Testis (tissue), 5 donors: ENCODE data around the gene CHCHD6. TPM values are rescaled to one million over a fixed set of nuclear protein-coding genes. Genes with fewer than 3 reads are reported as not detected.

ENCODE experiments used
- DNase-seq: peaks from one replicate; pipeline ENCODE4 v3.0.0-alpha.2; 2019
- H3K27ac ChIP-seq, 2 donors: fragments of 200-600 bp; sonication (generic); one replicate each; pipeline ENCODE4 v1.5.1; 2019
- H3K27me3 ChIP-seq: fragments of 200-600 bp; sonication (generic); one replicate; pipeline ENCODE4 v1.5.1; 2019
- H3K36me3 ChIP-seq: fragments of 200-600 bp; sonication (generic); one replicate; pipeline ENCODE4 v1.5.1; 2017; ENCODE audit warnings: low read depth; ENCODE audit errors: missing control alignments
- H3K4me1 ChIP-seq: fragments of 200-600 bp; sonication (generic); one replicate; pipeline ENCODE4 v1.5.1; 2019
- H3K4me3 ChIP-seq, 2 donors: fragments of 200-600 bp; sonication (generic); one replicate each; pipeline ENCODE4 v1.5.1; 2017 to 2019
- H3K9me3 ChIP-seq: fragments of 200-600 bp; sonication (generic); one replicate; pipeline ENCODE4 v1.5.1; 2017
- POLR2A ChIP-seq: fragments of 450-650 bp; IDR thresholded peaks from one replicate; pipeline ENCODE4 v1.6.1; 2017; ENCODE audit warnings: antibody characterized with exemption, mild to moderate bottlenecking, moderate library complexity
- WGBS, 2 donors: methylation state at CpG; one replicate each; pipeline ENCODE4 v1.1.5; 2018; 5-methylcytosine and 5-hydroxymethylcytosine counted together
- intact Hi-C: fragments of 100-400 bp; cut with DNase I; formaldehyde crosslinking; loops from one replicate; pipeline ENCODE4 v1.15.1; 2023; ENCODE audit warnings: low total_unique reads
- long read RNA-seq, 2 donors: transcript quantifications; one replicate each; lab custom pipeline, GENCODE V29; 2026
- polyA plus RNA-seq: library from polyadenylated mRNA; stranded (reverse); fragments of 350-450 nt; fragmentation: Illumina TruSeq; extraction: RNeasy Lipid Tissue Mini Kit (QIAGEN cat#74804); gene quantifications from one replicate; pipeline ENCODE4 v1.2.3, GENCODE V29; 2014; ENCODE audit warnings: low read depth, low replicate concordance; ENCODE audit not compliant: insufficient read depth
- total RNA-seq, 2 donors: library from RNA; depleted of rRNA; stranded (reverse); fragments of >200 nt; gene quantifications; one replicate each; pipeline ENCODE4 v1.2.3, GENCODE V29; 2016
- TF ChIP-seq, protein P1 (sequence below), 3 experiments: fragments of 450-650 bp in 2 of 3; fragments of 200-600 bp in 1 of 3; sonication (generic) in 1 of 3; IDR thresholded peaks; one replicate each; pipeline ENCODE4 v1.5.1; 2016 to 2019; ENCODE audit warnings: antibody characterized with exemption in 3 of 3, mild to moderate bottlenecking in 2 of 3, moderate library complexity in 1 of 3

Gene CHCHD6, protein sequence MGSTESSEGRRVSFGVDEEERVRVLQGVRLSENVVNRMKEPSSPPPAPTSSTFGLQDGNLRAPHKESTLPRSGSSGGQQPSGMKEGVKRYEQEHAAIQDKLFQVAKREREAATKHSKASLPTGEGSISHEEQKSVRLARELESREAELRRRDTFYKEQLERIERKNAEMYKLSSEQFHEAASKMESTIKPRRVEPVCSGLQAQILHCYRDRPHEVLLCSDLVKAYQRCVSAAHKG
- total RNA-seq (10 to 100 TPM; 47.6 to 49.9 TPM), polyA plus RNA-seq (84.6 TPM)
- long read RNA-seq, donor 1, transcript CHCHD6-201 (8 exons, 1,006 nt), result major isoform, 15 of 21 reads
- long read RNA-seq, donor 1, partial matches to known transcripts, result 6 of 21 reads
- long read RNA-seq, donor 1, other reads (novel, unspliced or antisense), result 0 of 21 reads
- long read RNA-seq, donor 2, transcript CHCHD6-201 (8 exons, 1,006 nt), result major isoform, 11 of 17 reads
- long read RNA-seq, donor 2, partial matches to known transcripts, result 6 of 17 reads
- long read RNA-seq, donor 2, other reads (novel, unspliced or antisense), result 0 of 17 reads

DNA sequence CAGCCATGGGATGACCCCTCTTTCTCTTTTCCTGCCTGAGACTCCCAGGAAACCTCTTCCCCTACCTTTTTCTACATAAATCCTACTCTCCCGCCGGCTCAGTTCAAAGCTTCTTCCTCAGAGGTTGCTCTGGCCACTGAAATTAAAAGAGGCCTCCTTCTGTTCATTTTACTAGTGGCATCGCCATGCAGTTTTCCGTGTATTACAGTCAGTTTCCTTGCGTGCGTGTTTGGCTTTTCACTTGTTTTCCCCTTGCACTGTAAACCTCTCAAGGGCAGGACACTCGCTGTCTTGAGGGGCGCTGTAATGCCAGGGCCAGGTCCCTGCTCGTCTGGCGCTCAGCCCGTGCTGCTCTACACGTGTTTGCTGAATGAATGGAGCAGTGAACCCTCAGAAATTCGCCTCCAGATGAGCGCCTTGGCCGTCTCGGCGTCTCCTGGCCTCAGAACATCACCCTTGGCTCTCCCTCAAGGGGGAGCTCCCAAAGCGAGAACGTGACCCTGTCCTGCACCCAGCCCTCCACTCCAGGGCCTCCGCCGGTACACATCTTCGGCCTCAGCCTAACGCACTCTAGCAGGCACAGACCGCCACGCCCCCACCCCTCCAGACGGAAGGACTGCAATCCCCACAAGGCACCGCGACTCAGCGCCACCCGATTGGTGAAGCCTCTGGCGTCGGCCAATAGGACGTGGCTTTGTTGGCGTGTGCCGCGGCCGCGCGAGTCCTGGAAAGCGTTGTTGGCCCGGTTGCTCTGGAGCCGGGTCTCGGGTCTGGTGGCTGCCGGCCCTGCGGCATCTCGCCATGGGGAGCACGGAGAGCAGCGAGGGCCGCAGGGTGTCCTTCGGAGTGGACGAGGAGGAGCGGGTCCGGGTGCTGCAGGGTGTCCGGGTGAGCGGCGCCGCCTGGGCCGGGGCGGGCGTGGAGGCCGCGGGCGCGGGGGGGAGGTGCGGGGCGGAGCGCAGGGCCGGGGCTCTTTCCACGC lies at the start of gene CHCHD6:
Gene CHCHD6, plus strand, starts transcription at position 729 of the 982 bp plus-strand sequence. Its CDS starts 73 bp downstream, at position 802.
- Histone ChIP-seq H3K4me3 (peak within 1 kb of the TSS; percentile 81 to 88), H3K9me3 (no peaks in the 10 kb centered on the region), H3K27me3 (no peaks in the 10 kb centered on the region), H3K27ac (peak within 1 kb of the TSS; percentile 48 to 71), H3K4me1 (peaks cover 9% of the 10 kb centered on the region), H3K36me3 (no peaks in the 10 kb centered on the region)
- DNase-seq, result peak; percentile 98
- intact Hi-C loops, result no loop called here
- TF ChIP-seq POLR2A, result no peak
- TF ChIP-seq, protein P1, sequence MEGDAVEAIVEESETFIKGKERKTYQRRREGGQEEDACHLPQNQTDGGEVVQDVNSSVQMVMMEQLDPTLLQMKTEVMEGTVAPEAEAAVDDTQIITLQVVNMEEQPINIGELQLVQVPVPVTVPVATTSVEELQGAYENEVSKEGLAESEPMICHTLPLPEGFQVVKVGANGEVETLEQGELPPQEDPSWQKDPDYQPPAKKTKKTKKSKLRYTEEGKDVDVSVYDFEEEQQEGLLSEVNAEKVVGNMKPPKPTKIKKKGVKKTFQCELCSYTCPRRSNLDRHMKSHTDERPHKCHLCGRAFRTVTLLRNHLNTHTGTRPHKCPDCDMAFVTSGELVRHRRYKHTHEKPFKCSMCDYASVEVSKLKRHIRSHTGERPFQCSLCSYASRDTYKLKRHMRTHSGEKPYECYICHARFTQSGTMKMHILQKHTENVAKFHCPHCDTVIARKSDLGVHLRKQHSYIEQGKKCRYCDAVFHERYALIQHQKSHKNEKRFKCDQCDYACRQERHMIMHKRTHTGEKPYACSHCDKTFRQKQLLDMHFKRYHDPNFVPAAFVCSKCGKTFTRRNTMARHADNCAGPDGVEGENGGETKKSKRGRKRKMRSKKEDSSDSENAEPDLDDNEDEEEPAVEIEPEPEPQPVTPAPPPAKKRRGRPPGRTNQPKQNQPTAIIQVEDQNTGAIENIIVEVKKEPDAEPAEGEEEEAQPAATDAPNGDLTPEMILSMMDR (IDR thresholded peaks at IDR 0.05), result peak in 1 of 3 experiments; percentile 14
- WGBS, 2 donors, result 3 to 4% methylated on average over 17 to 59 of the region's 69 CpGs

DNA sequence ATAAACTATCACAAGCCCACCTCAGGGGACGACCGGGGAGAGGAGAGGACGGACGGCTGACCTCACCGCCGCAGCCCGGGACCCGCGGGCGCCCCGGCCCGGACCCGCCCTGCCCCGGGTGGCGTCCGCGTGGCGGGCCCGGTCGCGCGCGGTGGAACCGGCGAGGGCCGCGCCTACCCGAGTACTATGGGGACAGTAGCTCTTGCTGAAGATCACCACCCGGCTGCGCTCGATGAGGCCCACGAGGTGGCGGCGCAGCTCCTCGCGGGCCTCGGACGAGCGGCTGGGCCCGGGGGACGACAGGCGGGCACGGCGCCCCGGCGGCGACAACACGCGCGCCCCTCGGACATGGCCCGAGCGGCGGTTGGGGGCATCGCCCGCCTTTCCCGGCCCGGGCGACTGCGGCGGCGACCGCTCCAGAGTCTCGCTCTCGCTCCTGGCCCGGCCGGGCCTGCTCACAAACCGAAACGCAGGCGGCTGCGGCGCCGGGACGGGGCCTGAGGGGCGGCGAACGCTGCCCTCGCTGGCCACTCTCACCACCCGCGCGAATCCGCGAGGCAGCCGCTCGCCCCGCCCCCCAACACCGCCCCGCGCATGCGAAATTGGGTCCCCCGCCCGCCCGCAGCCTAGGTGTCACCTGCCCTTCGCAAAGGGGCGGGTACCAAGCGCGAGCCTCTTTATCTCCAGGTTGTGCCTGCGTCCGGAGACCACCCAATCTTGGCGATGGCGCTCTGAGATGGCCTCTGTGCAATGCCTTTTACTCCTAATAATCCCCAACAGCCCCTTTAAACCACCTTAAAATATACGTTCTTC lies 49.3 kb upstream of the CHCHD6 start, which contains the start of gene TXNRD3:
Gene TXNRD3, minus strand, starts transcription at position 554 of the 813 bp plus-strand sequence.
- intact Hi-C loops, result no loop called here
- Histone ChIP-seq H3K9me3 (no peaks in the 10 kb centered on the region), H3K36me3 (no peaks in the 10 kb centered on the region)

DNA sequence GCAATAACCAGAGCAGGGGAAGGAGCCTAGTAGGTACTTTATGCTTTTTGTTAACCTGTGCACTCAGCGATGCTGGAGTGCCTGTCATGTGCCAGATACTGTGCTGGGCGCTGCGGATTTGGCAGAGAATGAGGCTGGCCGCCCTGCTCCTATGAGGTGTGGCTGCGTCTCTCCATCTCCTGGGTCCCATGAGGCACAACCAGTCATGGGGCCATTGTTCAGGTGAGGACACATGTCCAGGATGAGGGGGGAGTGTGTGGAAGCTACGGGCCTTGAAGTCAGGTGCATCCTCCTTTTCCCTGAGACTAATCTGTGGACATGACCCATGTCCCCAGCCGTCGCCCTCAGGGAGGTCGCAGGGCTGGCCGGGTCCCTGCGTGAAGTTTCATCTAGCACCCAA lies 48.2 kb upstream of the CHCHD6 start:
- H3K27me3 ChIP-seq, result no peaks in the 10 kb centered on the region
- H3K27ac ChIP-seq, result no peak overlapping the region
- no peak for DNase-seq
- no peaks in the 10 kb centered on the region for H3K9me3 ChIP-seq
- TF ChIP-seq, protein P1 (IDR thresholded peaks at IDR 0.05), result no peak
- TF ChIP-seq POLR2A, result no peak
- WGBS, 2 donors, result 54 to 86% methylated on average over 6 to 11 of the region's 11 CpGs
- no peaks in the 10 kb centered on the region for H3K36me3 ChIP-seq
- intact Hi-C loops, result no loop called here
- H3K4me3 ChIP-seq, result no peak overlapping the region
- H3K4me1 ChIP-seq, result peaks cover 8% of the 10 kb centered on the region

More for the DNA sequence above, 49.3 kb upstream of the CHCHD6 start, which contains the start of gene TXNRD3:
- H3K27ac ChIP-seq, result peak within 1 kb of the TSS in 1 of 2 donors; percentile 86
- TF ChIP-seq, protein P1 (IDR thresholded peaks at IDR 0.05), result peak in 2 of 3 experiments; percentile 4 to 6
- no peak for TF ChIP-seq POLR2A
- peaks cover 8% of the 10 kb centered on the region for H3K4me1 ChIP-seq
- peak within 1 kb of the TSS; percentile 75 to 87 for H3K4me3 ChIP-seq
- peak; percentile 92 for DNase-seq
- no peaks in the 10 kb centered on the region for H3K27me3 ChIP-seq
- WGBS, 2 donors, result 1% methylated on average over 55 to 73 of the region's 102 CpGs
